OCI-LY1 (cell line): ENCODE data around the gene IRF2BP1.

Experiments
- H2AFZ ChIP-seq: fragments of 200-600 bp; sonication (generic), shearing (Covaris generic); 2 replicates; pipeline ENCODE4 v1.6.0; 2014; ENCODE audit warnings: antibody characterized with exemption, mild to moderate bottlenecking, low read length
- H3F3A ChIP-seq: fragments of 200-600 bp; sonication (generic), shearing (Covaris generic); 2 replicates; pipeline ENCODE4 v1.6.0; 2014; ENCODE audit warnings: mild to moderate bottlenecking, antibody characterized with exemption, low read length, moderate library complexity; ENCODE audit not compliant: insufficient read depth
- H3K27ac ChIP-seq: fragments of 200-600 bp; sonication (generic); 2 replicates; pipeline ENCODE4 v1.5.1; 2014; ENCODE audit warnings: low read length, mixed run types, mild to moderate bottlenecking, low read depth; ENCODE audit not compliant: poor library complexity, severe bottlenecking
- H3K27me3 ChIP-seq: fragments of 200-600 bp; sonication (generic); 2 replicates; pipeline ENCODE4 v1.6.0; 2014; ENCODE audit warnings: antibody characterized with exemption, mild to moderate bottlenecking, low read length, moderate library complexity; ENCODE audit not compliant: insufficient read depth
- H3K36me3 ChIP-seq: fragments of 200-600 bp; sonication (generic); 2 replicates; pipeline ENCODE4 v1.6.1; 2014; ENCODE audit warnings: mild to moderate bottlenecking, antibody characterized with exemption, low read length, moderate library complexity, mixed read lengths; ENCODE audit not compliant: insufficient read depth
- H3K4me1 ChIP-seq: fragments of 200-600 bp; sonication (generic); 2 replicates; pipeline ENCODE4 v1.5.1; 2014; ENCODE audit warnings: mild to moderate bottlenecking, low read length, moderate library complexity; ENCODE audit not compliant: insufficient read depth, severe bottlenecking
- H3K4me2 ChIP-seq: fragments of 200-600 bp; sonication (generic), shearing (Covaris generic); 2 replicates; pipeline ENCODE4 v1.6.1; 2014; ENCODE audit warnings: low read length
- H3K4me3 ChIP-seq: fragments of 200-600 bp; sonication (generic); 2 replicates; pipeline ENCODE4 v1.5.1; 2014; ENCODE audit warnings: low read length, low read depth, mild to moderate bottlenecking, mixed read lengths; ENCODE audit not compliant: poor library complexity, severe bottlenecking
- H3K79me2 ChIP-seq: fragments of 200-600 bp; shearing (Covaris generic); 2 replicates; pipeline ENCODE4 v1.6.1; 2016; ENCODE audit warnings: mixed run types, low read length, mixed read lengths; ENCODE audit not compliant: insufficient read depth
- H3K9ac ChIP-seq: fragments of 200-600 bp; sonication (generic), shearing (Covaris generic); 2 replicates; pipeline ENCODE4 v1.6.1; 2014; ENCODE audit warnings: mild to moderate bottlenecking, low read length, mixed read lengths
- H3K9me2 ChIP-seq: fragments of 200-600 bp; sonication (generic), shearing (Covaris generic); 2 replicates; pipeline ENCODE4 v1.6.1; 2014; ENCODE audit warnings: low read depth, mild to moderate bottlenecking, low read length, mixed read lengths
- H3K9me3 ChIP-seq: fragments of 200-600 bp; shearing (Covaris generic); 2 replicates; pipeline ENCODE4 v1.6.1; 2014; ENCODE audit warnings: low read length, mixed read lengths
- H4K20me1 ChIP-seq: fragments of 200-600 bp; sonication (generic), shearing (Covaris generic); 2 replicates; pipeline ENCODE4 v1.6.0; 2016; ENCODE audit warnings: mild to moderate bottlenecking, low read length; ENCODE audit not compliant: insufficient read depth
- CTCF ChIP-seq: fragments of 200-600 bp; sonication (generic), shearing (Covaris generic); IDR thresholded peaks from 2 replicates; pipeline ENCODE4 v1.5.1; 2017; ENCODE audit warnings: mild to moderate bottlenecking, antibody characterized with exemption, low read length, moderate library complexity, mixed read lengths
- EZH2 ChIP-seq: fragments of 200-600 bp; sonication (generic), shearing (Covaris generic); IDR thresholded peaks from 2 replicates; pipeline ENCODE4 v1.8.0; 2017; ENCODE audit warnings: borderline replicate concordance, mixed run types, mild to moderate bottlenecking, antibody characterized with exemption, low read length, moderate library complexity, mixed read lengths

IRF2BP1 gene

GRCh38 chr19:45847663-45848062 lies 38.3 kb downstream of the IRF2BP1 start:
- peaks cover 95% of the 10 kb centered on the region for H3K36me3 ChIP-seq
- H3K4me2 ChIP-seq: no peak overlapping the region
- H3K4me3 ChIP-seq: no peak overlapping the region
- H3K9ac ChIP-seq: no peak overlapping the region
- no peaks in the 10 kb centered on the region for H3K27me3 ChIP-seq
- H3K9me3 ChIP-seq: no peaks in the 10 kb centered on the region
- no peak for TF ChIP-seq EZH2
- no peak for TF ChIP-seq CTCF
- H4K20me1 ChIP-seq: no peaks in the 10 kb centered on the region
- no peaks in the 10 kb centered on the region for H3K9me2 ChIP-seq
- no peak overlapping the region for H3K27ac ChIP-seq
- H2AFZ ChIP-seq: no peak overlapping the region
- H3F3A ChIP-seq: no peaks in the 10 kb centered on the region
- H3K79me2 ChIP-seq: no peaks in the 10 kb centered on the region
- H3K4me1 ChIP-seq: no peaks in the 10 kb centered on the region

DNA sequence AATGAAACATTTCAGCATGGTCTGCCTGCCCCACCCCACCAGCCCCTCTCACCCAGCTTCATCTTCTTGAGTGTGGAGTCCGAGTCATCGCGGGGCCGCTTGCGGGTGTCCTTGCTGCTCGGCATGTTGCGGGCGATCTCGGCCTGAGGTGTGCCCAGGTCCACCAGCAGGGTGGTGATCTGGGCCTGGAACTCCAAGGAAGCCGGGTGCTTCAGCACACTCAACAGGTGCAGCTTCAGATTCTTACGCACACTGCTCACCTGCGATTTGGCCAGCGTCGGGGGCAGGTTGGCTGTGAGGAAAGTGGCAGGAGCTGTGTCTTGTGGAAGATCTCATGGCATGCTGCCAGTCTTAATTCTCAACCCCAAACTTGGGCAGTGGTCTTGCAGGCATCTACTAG lies 43.7 kb downstream of the IRF2BP1 start:
- no peaks in the 10 kb centered on the region for H3K9me3 ChIP-seq
- no peaks in the 10 kb centered on the region for H3K4me1 ChIP-seq
- no peaks in the 10 kb centered on the region for H3K79me2 ChIP-seq
- no peaks in the 10 kb centered on the region for H3K27me3 ChIP-seq
- no peak overlapping the region for H3K27ac ChIP-seq
- H3K36me3 ChIP-seq: peaks cover 95% of the 10 kb centered on the region
- TF ChIP-seq CTCF (no peak), EZH2 (no peak)
- H4K20me1 ChIP-seq: no peaks in the 10 kb centered on the region
- H2AFZ ChIP-seq: no peak overlapping the region
- H3K9me2 ChIP-seq: no peaks in the 10 kb centered on the region
- H3F3A ChIP-seq: no peaks in the 10 kb centered on the region
- H3K4me3 ChIP-seq: no peak overlapping the region
- no peak overlapping the region for H3K9ac ChIP-seq
- H3K4me2 ChIP-seq: no peak overlapping the region

- Histone ChIP-seq H3K27ac (no peak overlapping the region), H2AFZ (no peak overlapping the region), H4K20me1 (no peaks in the 10 kb centered on the region), H3K4me1 (no peaks in the 10 kb centered on the region), H3K4me2 (no peak overlapping the region), H3K4me3 (no peak overlapping the region), H3K9me2 (no peaks in the 10 kb centered on the region), H3K9me3 (no peaks in the 10 kb centered on the region), H3K27me3 (no peaks in the 10 kb centered on the region), H3K9ac (no peak overlapping the region), H3K79me2 (no peaks in the 10 kb centered on the region), H3K36me3 (peaks cover 89% of the 10 kb centered on the region), H3F3A (no peaks in the 10 kb centered on the region)
- TF ChIP-seq EZH2 (no peak), CTCF (no peak)
Observed at GRCh38 chr19:45834970-45835369, 51.0 kb downstream of the IRF2BP1 start.
